ENCODE measurements around the gene SPATA31C1.

DNA sequence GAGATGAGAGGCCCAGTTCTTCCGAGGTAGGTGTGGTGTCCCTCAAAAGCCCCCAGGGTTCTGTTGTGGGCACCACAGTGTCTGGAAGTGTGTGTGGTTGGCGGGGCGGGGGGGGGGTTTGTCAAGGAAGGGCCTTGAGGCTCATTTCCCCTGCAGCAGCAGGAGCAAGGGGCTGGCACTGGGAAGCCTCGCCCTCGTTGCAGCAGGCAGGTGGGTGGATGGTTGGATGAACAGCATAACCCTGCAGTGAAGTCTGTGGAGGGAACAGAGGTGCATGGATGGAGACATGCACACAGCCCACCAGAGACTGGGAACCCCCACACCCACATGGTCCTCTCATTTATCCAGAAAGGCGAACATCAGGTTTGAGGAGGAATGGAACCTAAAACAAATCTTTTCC lies 37.1 kb upstream of the SPATA31C1 start:
- TF ChIP-seq, protein P1, sequence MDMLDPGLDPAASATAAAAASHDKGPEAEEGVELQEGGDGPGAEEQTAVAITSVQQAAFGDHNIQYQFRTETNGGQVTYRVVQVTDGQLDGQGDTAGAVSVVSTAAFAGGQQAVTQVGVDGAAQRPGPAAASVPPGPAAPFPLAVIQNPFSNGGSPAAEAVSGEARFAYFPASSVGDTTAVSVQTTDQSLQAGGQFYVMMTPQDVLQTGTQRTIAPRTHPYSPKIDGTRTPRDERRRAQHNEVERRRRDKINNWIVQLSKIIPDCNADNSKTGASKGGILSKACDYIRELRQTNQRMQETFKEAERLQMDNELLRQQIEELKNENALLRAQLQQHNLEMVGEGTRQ (IDR thresholded peaks at IDR 0.05) = no peak
- TF ChIP-seq EP300 (IDR thresholded peaks at IDR 0.05) = no peak
- TF ChIP-seq POLR2AphosphoS2 (conservative IDR thresholded peaks at IDR 0.05; ENCODE audit: low read length) = no peak
- TF ChIP-seq, protein P2, sequence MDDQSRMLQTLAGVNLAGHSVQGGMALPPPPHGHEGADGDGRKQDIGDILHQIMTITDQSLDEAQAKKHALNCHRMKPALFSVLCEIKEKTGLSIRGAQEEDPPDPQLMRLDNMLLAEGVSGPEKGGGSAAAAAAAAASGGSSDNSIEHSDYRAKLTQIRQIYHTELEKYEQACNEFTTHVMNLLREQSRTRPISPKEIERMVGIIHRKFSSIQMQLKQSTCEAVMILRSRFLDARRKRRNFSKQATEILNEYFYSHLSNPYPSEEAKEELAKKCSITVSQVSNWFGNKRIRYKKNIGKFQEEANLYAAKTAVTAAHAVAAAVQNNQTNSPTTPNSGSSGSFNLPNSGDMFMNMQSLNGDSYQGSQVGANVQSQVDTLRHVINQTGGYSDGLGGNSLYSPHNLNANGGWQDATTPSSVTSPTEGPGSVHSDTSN (IDR thresholded peaks at IDR 0.05) = no peak

Measured in A549 (cell line).